GM21526 (cell line): ENCODE data around the gene RBM27.
"Not testable (repeated sequence)": the region's sequence is repeated elsewhere in the genome, so short reads cannot be mapped to it uniquely, and the experiment has no call there.

Experiments used
- ATAC-seq: cut with Tn5 transposase; IDR thresholded peaks from one replicate; pipeline ENCODE4 v1.9.1; 2021; ENCODE audit warnings: moderate library complexity; ENCODE audit not compliant: unreplicated experiment, low FRiP score

RBM27 gene

GRCh38 chr5:146203011-146203871 is at the start of gene RBM27:
TSS of gene RBM27 (plus strand) at chr5:146203605. CDS start at chr5:146203766, 161 bp downstream.
- peak; percentile 99 for ATAC-seq

- no peak for ATAC-seq
These were observed 45.1 kb upstream of the RBM27 start for GRCh38 chr5:146158255-146158654.

GRCh38 chr5:146164382-146164781 is 39.0 kb upstream of the RBM27 start:
- ATAC-seq = no peak

- ATAC-seq = no peak
These were observed 37.9 kb upstream of the RBM27 start for GRCh38 chr5:146165460-146165859.

- no peak for ATAC-seq
These were observed 37.5 kb upstream of the RBM27 start for GRCh38 chr5:146165903-146166302.

GRCh38 chr5:146169076-146169475 is 34.3 kb upstream of the RBM27 start:
- no peak for ATAC-seq

- not testable (repeated sequence) for ATAC-seq
These were observed 30.4 kb upstream of the RBM27 start for GRCh38 chr5:146173049-146173448.

- peak; percentile 72 for ATAC-seq
These were observed 29.8 kb upstream of the RBM27 start for GRCh38 chr5:146173597-146173996.

GRCh38 chr5:146176805-146177204 is 26.6 kb upstream of the RBM27 start:
- no peak for ATAC-seq

- ATAC-seq = no peak
These were observed 23.7 kb upstream of the RBM27 start for GRCh38 chr5:146179696-146180095.

GRCh38 chr5:146183403-146183802 is 20.0 kb upstream of the RBM27 start:
- not testable (repeated sequence) for ATAC-seq

- ATAC-seq = no peak
These were observed 18.2 kb upstream of the RBM27 start for GRCh38 chr5:146185161-146185560.

GRCh38 chr5:146188358-146188757 is 15.0 kb upstream of the RBM27 start:
- no peak for ATAC-seq

- ATAC-seq = no peak
These were observed 10.8 kb upstream of the RBM27 start for GRCh38 chr5:146192571-146193043.

- no peak for ATAC-seq
These were observed 10.1 kb upstream of the RBM27 start for GRCh38 chr5:146193285-146193684.

- not testable (repeated sequence) for ATAC-seq
These were observed 8.4 kb upstream of the RBM27 start for GRCh38 chr5:146194997-146195396.

GRCh38 chr5:146196459-146197048 is 6.9 kb upstream of the RBM27 start:
- no peak for ATAC-seq

- ATAC-seq = no peak
These were observed 4.1 kb upstream of the RBM27 start for GRCh38 chr5:146199176-146199815.

- ATAC-seq = not testable (repeated sequence)
These were observed 1.6 kb upstream of the RBM27 start for GRCh38 chr5:146201795-146202194.

- ATAC-seq = no peak
These were observed 427 bp downstream of the RBM27 start for GRCh38 chr5:146203872-146204192.

- no peak for ATAC-seq
These were observed 2.2 kb downstream of the RBM27 start for GRCh38 chr5:146205499-146206202.
